Right renal cortex interstitium (tissue), 3 donors: ENCODE measurements around the gene NDE1. TPM values are rescaled to one million over a fixed set of nuclear protein-coding genes. Genes with fewer than 3 reads are reported as not detected.

Source experiments
- DNase-seq, 3 donors: peaks; one replicate each; pipeline ENCODE4 v3.0.0-alpha.2; 2013; ENCODE audit warnings: low read depth in 3 of 3, low spot score in 2 of 3
- polyA plus RNA-seq, 3 donors: library from polyadenylated mRNA; unstranded; fragments of 120-200 nt; gene quantifications; one replicate each; pipeline ENCODE4 v1.2.1, GENCODE V29; 2013; ENCODE audit not compliant: insufficient read length in 3 of 3

The NDE1 gene
- polyA plus RNA-seq, 3 donors = 38.6 to 42.9 (median 41.7) TPM

DNA sequence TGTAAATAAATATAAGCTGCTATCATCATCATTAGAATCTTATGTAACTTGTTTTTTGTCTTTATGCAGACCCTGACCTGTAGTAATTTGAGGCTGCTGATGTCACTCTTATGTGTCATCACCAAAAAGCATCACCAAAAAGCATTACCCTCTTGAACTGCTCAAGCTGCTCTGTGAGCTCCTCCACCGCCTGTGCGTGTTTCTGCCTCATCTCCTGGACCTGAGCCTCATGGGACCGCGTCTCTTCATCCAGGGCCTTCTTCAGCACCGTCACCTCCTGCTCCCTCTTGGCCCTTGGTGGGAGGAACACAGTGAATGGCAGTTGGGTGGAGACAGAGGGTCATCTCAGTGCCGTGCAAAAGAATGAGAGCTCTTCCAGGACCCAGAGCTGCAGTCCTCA is 82.4 kb downstream of the NDE1 start:
- DNase-seq = no peak

DNA sequence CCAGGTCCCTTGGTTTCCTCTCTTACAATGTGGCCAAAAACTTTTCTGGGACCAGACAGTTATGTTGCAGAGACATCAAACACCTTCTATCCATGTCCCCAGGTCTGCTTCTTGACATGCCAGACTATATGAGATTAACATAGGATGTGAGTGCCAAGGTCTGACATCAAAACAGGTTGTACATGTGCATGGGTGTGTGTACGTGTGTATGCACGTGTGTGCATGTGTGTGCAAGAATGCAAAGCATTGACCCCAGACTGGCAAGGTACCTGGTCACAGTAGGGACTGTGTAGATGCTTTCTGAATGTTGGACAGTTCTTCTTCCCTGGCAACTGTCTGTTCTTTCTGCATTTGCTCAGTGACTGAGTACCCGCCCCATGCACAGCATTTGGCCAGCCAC is 85.6 kb downstream of the NDE1 start:
- no peak for DNase-seq

DNA sequence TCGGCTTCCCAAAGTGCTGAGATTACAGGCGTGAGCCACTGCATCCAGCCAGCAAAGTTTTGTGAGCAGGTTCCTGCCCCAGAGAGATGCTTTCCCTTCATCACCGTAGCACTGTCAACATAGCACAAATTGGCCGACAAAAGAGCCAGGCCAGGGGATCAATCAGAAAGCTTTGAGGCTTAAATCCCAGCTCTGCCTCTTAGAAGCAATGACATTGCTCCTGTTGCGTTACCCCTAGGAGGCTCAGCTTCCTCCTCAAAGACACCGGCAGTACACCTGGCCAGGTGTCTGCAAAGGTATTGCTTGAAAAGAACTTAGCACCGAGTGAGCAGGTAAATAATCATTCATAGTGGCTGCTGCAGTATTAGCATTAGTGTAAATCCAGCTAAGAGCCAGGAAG is 86.5 kb downstream of the NDE1 start:
- no peak for DNase-seq

DNA sequence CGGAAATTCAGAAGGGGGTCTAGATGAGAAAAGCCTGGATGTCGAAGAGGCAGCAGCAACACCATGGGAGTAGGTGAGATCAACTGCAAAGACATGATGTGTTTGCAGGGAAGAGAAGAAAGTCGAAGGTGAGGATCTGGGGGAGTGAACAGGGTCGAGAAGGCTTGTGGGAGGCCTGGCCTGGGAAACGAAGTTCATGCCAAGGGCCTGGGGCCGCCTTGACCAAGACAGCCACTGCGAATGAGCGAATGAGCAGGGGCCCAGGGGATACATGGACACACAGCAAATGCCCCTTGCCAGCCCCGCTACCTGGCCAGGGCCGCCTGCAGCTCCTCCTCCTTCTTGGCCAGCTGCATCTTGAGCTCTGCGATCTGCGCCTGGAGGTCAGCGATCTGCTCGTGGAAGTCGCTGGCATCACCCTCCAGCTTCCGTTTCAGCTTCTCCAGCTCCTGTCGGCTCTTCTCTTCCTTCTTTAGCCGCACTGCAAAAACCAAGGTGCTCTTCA is 87.1 kb downstream of the NDE1 start:
- DNase-seq = no peak

DNA sequence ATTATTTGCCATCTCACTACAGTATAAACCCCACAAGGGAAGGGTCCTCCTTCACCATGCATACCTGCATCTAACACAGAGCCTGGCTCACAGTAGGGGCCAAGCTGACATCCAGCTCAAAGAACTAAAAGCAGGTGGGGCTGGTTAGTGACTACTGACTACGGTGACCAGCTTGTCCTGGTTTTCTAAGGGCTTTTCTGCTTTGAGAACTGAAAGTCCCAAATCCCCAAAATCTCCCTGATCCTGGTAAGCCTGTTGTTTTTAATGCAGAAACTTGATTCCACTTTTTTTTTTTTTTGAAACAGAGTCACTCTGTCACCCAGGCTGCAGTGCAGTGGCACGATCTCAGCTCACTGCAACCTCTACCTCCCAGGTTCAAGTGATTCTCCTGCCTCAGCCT is 89.4 kb downstream of the NDE1 start:
- no peak for DNase-seq

DNA sequence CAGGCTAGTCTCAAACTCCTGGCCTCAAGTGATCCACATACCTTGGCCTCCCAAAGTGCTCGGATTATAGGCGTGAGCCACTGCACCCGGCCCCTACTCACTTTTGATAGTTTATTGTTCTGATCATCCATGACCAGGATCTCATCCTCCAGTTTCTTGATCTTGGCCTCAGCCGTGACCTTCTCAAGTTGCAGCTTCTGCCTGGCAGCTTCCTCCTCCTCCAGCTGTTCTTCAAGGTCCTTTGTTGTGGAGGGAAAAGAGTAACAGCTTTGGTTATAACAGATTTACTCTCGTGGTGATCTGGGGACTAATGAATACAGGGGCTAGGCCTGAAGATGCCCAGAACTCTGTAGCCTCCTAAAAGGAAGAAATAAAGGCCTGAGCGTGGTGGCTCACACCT is 89.9 kb downstream of the NDE1 start:
- DNase-seq = no peak

DNA sequence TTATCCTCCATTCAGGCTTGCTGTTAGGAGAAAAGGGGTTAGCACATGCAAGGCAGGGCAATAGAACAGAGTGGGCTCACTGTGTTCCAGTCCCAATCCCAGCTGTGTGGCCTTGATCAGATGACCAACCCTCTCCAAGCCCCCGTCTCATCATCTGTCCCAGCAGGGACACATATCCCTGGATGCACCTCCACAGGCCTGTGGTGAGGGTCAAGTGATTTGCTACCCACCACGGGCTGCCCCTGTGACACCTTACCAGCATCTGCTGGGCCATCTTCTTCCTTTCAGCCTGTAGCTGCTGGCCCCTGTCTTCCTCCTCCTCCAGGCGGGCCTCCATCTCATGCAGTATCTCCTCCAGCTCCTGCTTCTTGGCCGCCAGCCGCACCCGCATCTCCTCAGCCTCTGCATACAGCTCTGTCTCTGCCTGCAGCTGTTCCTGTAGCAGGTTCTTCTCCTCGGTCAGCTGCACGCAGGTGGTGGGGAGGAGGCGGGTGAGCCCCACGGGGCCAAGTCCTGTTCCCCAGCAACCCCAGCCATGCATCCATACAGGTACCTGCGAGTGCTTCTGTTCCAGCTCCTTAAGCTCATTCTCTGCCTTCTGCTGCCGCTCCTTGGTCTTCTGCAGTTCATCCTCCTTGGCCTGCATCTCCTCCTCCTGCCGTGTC is 91.3 kb downstream of the NDE1 start:
- DNase-seq = no peak

DNA sequence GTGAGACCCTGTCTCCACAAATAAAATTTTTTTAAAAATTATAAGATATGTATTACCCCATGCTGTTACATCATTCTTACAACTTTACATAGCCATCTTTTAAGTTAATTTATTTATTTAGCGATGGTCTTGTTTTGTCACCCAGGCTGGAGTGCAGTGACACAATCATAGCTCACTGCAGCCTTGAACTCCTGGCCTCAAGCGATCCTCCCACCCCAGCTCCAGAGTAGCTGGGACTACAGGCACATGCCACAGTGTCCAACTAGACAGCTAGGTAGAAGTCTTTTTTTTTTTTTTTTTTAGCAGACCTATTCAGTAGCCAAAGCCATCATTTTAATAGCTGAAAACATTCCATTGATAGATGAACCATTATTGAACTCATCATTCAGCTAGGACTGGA is 92.7 kb downstream of the NDE1 start:
- DNase-seq = no peak

DNA sequence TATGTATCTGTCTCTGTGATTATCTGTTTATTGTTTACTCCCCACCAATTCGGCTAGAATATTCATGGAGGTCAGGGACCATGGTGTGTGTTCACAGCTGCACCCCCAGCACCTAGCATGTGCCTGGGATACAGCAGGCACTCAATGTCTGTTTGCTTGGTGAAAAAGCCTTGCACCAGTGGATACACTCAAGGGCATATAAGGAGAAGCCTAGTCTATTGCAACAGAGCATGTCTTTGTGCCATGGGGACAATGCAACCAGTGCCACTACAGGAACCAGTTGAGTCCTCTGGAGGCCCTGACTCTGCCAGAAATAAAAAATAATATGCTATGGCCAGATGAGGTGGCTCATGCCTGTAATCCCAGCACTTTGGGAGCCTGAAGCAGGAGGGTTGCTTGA is 93.6 kb downstream of the NDE1 start:
- DNase-seq = no peak

DNA sequence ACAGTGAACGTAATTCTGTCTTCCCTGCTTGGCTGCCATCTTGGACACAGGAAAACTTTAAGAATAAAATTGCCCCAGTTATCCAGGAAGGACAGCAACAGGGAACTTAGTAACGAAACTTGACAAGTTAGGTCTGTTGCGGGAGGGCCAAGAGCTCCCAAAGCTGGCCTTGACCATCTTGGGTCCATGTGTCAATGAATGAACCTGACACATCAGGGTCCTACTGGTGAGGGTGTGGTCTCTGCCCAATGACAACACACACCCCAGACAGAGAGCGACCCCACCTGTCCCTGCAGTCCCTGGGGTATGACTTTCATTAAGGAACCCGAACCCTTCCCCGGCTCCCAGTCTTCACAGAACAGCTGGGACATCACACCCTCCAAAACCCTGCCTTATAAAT is 96.3 kb downstream of the NDE1 start:
- no peak for DNase-seq

DNA sequence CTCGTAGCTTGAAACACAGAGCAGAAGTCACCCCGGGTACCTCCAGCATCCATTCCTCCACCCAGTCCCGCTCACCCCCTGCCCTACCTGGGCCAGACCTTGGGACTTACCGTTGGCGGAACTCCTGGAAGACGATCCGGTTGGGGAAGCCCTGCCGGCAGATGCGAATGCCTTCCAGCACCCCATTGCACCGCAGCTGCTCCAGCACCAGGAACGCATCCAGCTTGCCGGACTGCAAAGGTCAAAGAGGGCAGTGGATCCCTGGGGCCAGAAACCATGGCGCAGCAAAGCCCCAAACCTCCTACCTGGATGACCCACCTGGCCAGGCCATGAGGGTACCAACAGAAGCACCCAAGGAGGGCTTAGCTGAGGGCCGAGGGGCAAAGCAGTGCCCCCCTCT is 97.9 kb downstream of the NDE1 start:
- DNase-seq = no peak

DNA sequence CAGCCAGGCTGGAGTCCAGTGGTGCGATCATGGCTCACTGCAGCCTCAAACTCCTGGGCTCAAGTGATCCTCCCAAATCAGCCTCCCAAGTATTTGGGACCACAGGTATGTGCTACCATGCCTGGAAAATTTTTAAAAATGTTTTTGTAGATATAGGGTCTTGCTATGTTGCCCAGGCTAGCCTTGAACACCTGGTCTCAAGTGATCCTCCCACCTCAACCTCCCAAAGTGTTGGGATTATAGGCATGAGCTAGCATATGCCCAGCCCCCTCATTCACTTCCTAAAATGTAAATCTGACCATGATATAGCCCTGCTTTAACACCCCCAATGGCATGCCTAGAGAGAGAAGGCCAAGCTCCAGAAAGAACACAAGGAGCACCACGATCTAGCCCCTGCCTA is 98.6 kb downstream of the NDE1 start:
- no peak for DNase-seq

DNA sequence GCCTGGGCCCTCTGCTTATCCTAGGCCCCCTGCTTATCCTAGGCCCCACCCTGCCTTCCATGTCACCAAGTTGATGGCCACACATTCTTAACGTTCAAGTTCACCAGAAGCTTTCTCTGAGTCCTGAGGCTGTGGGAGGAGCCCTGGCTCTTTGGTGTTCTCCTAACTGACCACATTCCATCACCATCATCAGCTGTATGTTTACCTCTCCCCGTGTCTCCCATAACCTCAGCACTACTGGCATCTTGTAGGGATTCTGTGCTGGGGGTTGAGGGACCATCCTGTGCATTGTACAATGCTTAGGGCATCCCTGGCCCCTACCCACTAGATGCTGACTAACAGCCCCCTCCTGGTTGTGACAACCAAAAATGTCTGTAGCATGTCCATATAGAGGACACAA is 99.3 kb downstream of the NDE1 start:
- no peak for DNase-seq

DNA sequence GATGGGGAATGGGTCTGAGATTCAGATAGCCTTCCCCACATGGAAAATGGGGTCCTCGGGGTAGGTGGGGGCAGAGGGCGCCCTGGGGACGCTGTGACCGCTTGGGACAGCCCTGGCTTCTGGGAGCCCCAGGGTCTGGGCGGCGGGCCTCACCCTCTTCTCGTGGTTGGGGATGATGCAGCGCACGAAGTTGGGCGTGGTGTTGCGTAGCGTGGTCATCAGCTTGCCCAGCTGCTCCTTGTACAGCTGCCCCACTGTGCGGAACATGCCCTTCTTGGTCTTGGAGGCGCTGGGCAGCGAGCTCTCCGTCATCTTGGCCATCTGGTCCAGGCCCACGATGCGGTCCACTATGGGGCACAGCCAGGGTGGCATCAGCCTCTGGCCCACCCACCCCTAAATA is 99.9 kb downstream of the NDE1 start:
- DNase-seq = no peak

DNA sequence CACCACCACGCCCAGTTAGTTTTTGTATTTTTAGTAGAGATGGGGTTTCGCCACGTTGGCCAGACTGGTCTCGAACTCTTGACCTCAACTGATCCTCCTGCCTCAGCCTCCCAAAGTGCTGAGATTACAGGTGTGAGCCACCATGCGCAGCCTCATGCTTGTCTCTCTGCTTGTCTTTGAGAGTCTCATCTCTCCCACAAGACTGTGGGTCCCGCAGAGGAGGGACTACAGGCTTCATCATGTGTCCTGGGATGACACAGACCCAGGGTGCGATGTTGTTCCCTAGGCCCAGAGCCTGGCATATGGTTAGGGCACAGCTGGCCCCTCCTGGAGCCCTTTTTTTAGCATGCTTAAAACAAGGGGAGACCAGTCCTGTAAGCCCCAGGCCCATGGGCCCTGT is 101.9 kb downstream of the NDE1 start:
- DNase-seq = no peak

DNA sequence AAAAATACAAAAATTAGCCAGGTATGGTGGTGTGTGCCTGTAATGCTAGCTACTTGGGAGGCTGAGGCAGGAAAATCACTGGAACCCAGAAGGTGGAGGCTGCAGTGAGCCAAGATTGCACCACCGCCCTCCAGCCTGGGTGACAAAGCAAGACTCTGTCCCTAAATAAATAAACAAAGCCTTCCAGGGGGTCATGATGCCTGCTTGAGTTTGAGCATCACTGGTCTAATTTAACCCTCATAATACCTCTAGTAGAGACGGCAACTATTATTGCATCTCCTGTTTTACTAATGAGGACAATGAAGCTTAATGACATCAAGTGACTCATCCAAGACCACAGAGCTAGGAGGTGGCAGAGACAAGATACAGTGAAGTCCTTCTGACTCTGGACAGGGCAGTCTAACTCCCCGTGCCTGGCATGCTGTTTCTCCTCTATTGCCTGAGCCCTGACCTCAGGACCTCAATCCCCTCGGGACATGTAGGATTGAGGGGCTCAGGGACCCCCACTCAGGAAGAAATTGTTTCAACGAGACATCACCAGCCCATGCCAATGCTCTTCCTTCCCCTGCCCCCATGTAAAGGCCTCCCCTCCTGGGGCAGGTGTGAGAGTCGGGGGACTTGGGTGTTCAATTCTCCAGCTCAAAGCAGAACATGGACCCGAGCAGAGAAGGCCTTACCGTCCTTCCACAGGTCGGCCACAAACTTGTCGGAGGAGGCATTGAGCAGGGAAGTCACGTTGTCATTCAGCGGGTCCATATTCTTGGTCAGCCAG is 102.9 kb downstream of the NDE1 start:
- no peak for DNase-seq

DNA sequence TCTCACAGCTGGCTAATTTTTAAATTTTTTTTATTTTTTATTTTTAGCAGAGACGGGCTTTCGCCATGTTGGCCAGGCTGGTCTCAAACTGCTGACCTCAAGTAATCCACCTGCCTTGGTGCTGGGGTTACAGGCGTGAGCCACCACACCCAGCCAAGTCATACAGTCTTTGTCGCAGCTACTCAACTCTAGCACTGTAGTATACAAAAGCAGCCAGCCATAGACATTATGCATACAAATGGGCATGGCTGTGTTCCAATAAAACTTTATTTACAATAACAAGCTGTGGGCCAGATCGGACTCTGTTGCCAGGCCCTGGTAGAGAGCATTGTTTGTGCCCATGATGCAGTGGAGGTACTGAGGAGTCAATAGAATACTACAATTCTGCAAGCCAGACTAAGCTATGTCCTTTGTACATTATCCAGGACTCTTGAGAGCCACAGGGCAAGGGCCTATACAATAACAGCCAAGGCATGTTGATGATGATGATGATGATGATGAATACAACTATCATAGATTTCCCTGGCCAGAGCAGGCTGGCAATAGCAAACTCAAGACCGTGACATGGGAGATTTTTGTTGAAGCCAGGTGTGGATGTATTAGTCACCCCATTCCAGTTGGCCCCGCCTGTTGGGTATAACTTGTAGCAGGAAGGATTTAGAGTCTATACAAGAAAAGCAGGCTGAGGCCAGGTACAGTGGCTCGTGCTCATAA is 104.9 kb downstream of the NDE1 start:
- no peak for DNase-seq

DNA sequence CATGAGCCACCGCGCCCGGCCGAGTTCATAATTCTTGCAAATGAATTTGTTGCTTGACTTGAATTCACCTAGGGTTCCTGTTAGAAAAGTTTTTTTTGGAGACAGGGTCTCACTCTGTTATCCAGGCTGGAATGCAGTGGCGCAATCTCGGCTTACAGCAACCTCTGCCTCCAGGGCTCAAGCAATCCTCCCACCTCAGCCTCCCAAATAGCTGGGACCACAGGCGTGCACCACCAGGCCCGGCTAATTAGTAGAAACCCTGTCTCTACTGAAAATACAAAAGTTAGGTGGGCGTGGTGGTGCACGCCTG is 107.0 kb downstream of the NDE1 start:
- no peak for DNase-seq

DNA sequence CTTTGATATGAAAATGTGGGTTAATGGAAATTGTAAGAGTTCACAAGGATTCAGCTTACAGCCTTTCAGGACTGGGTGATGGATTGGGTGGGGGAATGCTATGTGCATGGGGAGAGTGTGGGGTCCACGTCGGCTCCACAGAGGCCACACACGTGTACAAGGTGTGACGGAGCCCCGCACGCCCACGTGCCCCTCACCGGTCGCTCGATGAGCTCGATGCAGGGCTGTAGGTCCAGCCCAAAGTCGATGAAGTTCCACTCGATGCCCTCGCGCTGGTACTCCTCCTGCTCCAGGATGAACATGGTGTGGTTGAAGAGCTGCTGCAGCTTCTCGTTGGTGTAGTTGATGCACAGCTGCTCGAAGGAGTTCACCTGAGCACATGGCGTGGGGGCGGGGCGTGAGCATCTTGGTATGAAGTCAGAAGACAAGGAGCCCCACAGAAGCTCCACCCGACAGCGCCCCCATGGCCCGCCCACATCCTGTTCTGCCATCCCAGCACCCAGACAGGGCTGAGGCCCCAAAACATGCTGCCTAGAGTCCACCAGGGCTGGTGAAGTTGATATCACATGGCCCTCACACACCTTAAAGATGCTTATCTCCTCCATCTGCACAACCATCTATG is 107.7 kb downstream of the NDE1 start:
- DNase-seq = no peak

DNA sequence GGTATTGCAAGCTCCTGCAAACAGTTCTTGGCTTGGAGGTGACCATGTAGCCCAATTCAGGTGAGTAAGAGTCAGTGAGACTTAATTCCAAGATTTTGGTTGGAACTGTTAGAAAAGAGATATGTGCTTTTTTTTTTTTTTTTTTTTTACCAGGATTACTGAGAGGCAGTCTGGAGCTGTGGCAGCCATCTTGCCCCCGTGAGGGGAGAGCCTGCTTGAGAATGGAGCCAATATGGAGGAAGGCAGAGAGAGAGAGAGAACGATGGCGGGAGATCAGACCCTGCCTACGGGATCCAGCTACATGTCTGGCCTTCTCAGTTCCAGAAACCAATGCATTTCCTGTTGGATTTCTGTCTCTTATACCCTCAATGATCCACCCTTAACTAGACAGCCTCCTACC is 109.0 kb downstream of the NDE1 start:
- no peak for DNase-seq

DNA sequence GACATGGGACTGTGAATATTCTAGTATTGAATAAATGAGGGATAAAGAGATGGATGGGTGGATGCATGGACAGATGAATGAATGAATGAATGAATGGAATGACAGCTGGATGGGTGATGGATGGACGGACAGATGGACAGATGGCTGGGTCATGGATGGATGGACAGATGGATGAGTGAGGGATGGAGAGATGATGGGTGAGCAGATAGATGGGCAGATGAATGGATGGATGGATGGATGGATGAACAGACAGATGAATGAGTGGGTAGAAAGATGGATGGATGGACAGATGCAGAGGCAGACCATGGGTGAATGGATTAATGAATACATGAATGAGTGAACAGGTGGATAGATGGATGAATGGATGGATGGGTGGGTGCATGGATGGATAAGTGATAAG is 110.1 kb downstream of the NDE1 start:
- no peak for DNase-seq

DNA sequence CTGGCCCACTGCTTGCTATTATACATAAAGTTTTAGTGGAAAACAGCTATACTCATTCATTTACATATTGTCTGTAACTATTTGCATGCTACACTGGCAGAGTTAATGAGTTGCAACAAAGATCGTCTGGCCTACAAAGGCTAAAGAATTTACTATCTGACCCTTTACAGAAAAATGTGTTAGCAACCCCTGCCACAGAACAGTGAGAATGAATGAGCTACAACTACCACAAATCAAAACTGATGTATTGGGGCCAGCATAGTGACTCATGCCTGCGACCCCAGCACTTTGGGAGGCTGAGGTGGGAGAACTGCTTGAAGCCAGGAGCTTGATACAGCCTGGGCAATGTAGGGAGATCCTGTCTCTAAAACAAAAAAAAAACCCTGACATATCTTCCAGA is 114.1 kb downstream of the NDE1 start:
- no peak for DNase-seq
